ENCODE data around the gene PTGS1. TPM values are rescaled to one million over a fixed set of nuclear protein-coding genes. Genes with fewer than 3 reads are reported as not detected.

PTGS1 gene
- polyA plus RNA-seq, 1 experiment = 102 TPM

GRCh38 chr9:122382901-122383850 lies 12.4 kb downstream of the PTGS1 start:
- TF ChIP-seq CTCF (IDR thresholded peaks at IDR 0.05; ENCODE audit: insufficient read depth, low read depth, low read length) = no peak
- POLR2A ChIA-PET = interaction anchor here (0.6 kb wide), 5 partner anchors 10 to 276 kb away, joined by 6 to 17 read pairs (median 13); no protein-coding TSS in a partner anchor
- no peaks in the 10 kb centered on the region for H3K27me3 ChIP-seq (ENCODE audit: control insufficient read depth, insufficient read depth, low read length)
- no peak overlapping the region for H3K4me3 ChIP-seq (ENCODE audit: low read depth, low read length)
- DNase-seq (ENCODE audit: low read depth) = peak; percentile 32
- peaks cover 12% of the 10 kb centered on the region for H3K36me3 ChIP-seq (ENCODE audit: control insufficient read depth, insufficient read depth, low read length)
- CTCF ChIA-PET = interaction anchor here (0.7 to 2.2 kb wide), 6 partner anchors 10 to 81 kb away, joined by 3 to 9 read pairs (median 4); partner anchors contain the start of gene PTGS1

- CTCF ChIA-PET = interaction anchor here (0.9 to 2.2 kb wide), 4 partner anchors 11 to 427 kb away, joined by 3 to 9 read pairs (median 4); no protein-coding TSS in a partner anchor
- TF ChIP-seq CTCF (IDR thresholded peaks at IDR 0.05; ENCODE audit: insufficient read depth, low read depth, low read length) = no peak
- no peak overlapping the region for H3K4me3 ChIP-seq (ENCODE audit: low read depth, low read length)
- H3K36me3 ChIP-seq (ENCODE audit: control insufficient read depth, insufficient read depth, low read length) = peaks cover 10% of the 10 kb centered on the region
- DNase-seq (ENCODE audit: low read depth) = peak; percentile 46
- H3K27me3 ChIP-seq (ENCODE audit: control insufficient read depth, insufficient read depth, low read length) = no peaks in the 10 kb centered on the region
- POLR2A ChIA-PET = no interaction called here
Measured at GRCh38 chr9:122383992-122384461, 13.2 kb downstream of the PTGS1 start.

GRCh38 chr9:122386311-122386872 lies 15.6 kb downstream of the PTGS1 start:
- no peak for DNase-seq (ENCODE audit: low read depth)
- ChIA-PET CTCF (interaction anchor here (2.3 kb wide), 1 partner anchor 13 kb away, joined by 5 read pairs; no protein-coding TSS in a partner anchor), POLR2A (no interaction called here)
- TF ChIP-seq CTCF (IDR thresholded peaks at IDR 0.05; ENCODE audit: insufficient read depth, low read depth, low read length) = no peak
- no peak overlapping the region for H3K4me3 ChIP-seq (ENCODE audit: low read depth, low read length)
- peaks cover 5% of the 10 kb centered on the region for H3K36me3 ChIP-seq (ENCODE audit: control insufficient read depth, insufficient read depth, low read length)
- no peaks in the 10 kb centered on the region for H3K27me3 ChIP-seq (ENCODE audit: control insufficient read depth, insufficient read depth, low read length)

- TF ChIP-seq CTCF (IDR thresholded peaks at IDR 0.05; ENCODE audit: insufficient read depth, low read depth, low read length) = no peak
- ChIA-PET CTCF (interaction anchor here (1.0 to 2.3 kb wide), 2 partner anchors 9 to 12 kb away, joined by 3 to 5 read pairs; no protein-coding TSS in a partner anchor), POLR2A (no interaction called here)
- Histone ChIP-seq H3K27me3 (ENCODE audit: control insufficient read depth, insufficient read depth, low read length) (no peaks in the 10 kb centered on the region), H3K36me3 (ENCODE audit: control insufficient read depth, insufficient read depth, low read length) (peaks cover 8% of the 10 kb centered on the region), H3K4me3 (ENCODE audit: low read depth, low read length) (no peak overlapping the region)
- DNase-seq (ENCODE audit: low read depth) = no peak
Measured at GRCh38 chr9:122387536-122387935, 16.7 kb downstream of the PTGS1 start.

- H3K36me3 ChIP-seq (ENCODE audit: control insufficient read depth, insufficient read depth, low read length) = peaks cover 8% of the 10 kb centered on the region
- no peak overlapping the region for H3K4me3 ChIP-seq (ENCODE audit: low read depth, low read length)
- no peak for TF ChIP-seq CTCF (IDR thresholded peaks at IDR 0.05; ENCODE audit: insufficient read depth, low read depth, low read length)
- POLR2A ChIA-PET = no interaction called here
- no peak for DNase-seq (ENCODE audit: low read depth)
- H3K27me3 ChIP-seq (ENCODE audit: control insufficient read depth, insufficient read depth, low read length) = no peaks in the 10 kb centered on the region
- CTCF ChIA-PET = no interaction called here
Measured at GRCh38 chr9:122389195-122389594, 18.4 kb downstream of the PTGS1 start.
